NCI-H2196 treated with DMSO at 0.1 percent for 48 hours (cell line): ENCODE measurements around the gene GADD45GIP1.
"Not testable (repeated sequence)": the region's sequence is repeated elsewhere in the genome, so short reads cannot be mapped to it uniquely, and the experiment has no call there.

Experiments used
- DNase-seq: peaks from one replicate; lab custom pipeline; 2025; ENCODE audit not compliant: unreplicated experiment; lab: John Stamatoyannopoulos, UW

GADD45GIP1 gene

GRCh38 chr19:12965017-12965811 lies 8.2 kb upstream of the GADD45GIP1 start:
- DNase-seq, result peak; percentile 62

- DNase-seq, result no peak
These were observed 2.5 kb upstream of the GADD45GIP1 start for GRCh38 chr19:12959481-12959880.

GRCh38 chr19:12957389-12957952 lies 448 bp upstream of the GADD45GIP1 start:
- not testable (repeated sequence) for DNase-seq

GRCh38 chr19:12955996-12956395 lies 1.0 kb downstream of the GADD45GIP1 start:
- DNase-seq, result no peak

DNA sequence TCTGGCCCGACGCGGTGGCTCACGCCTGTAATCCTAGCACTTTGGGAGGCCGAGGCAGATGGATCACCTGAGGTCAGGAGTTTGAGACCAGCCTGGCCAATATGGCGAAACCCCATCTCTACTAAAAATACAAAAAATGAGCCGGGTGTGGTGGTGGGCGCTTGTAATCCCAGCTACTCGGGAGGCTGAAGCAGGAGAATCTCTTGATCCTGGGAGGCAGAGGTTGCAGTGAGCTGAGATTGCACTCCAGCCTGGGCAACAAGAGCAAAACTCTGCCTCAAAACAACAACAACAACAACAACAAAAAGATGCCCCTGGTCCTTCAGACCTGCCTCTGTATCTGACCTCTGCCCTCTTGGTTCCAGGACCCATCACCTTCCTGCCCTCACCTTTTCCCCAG lies 1.4 kb downstream of the GADD45GIP1 start:
- DNase-seq, result not testable (repeated sequence)

DNA sequence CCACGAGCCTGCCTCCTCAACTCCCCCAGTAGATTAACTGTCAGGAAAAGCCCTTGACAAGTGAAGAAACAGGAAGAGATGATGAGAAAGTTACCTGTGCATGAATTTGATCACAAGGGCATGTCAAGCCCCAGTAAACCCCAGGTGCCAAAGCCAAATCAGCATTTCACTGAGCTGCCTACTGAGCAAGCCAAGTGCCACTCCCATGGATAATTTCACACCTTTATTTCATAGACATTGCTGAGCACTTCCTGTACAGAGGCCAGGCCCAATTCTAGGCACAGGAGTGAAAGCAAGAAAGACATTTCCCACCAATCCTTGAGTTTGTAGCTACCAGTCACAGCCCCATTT lies 2.4 kb downstream of the GADD45GIP1 start:
- no peak for DNase-seq

DNA sequence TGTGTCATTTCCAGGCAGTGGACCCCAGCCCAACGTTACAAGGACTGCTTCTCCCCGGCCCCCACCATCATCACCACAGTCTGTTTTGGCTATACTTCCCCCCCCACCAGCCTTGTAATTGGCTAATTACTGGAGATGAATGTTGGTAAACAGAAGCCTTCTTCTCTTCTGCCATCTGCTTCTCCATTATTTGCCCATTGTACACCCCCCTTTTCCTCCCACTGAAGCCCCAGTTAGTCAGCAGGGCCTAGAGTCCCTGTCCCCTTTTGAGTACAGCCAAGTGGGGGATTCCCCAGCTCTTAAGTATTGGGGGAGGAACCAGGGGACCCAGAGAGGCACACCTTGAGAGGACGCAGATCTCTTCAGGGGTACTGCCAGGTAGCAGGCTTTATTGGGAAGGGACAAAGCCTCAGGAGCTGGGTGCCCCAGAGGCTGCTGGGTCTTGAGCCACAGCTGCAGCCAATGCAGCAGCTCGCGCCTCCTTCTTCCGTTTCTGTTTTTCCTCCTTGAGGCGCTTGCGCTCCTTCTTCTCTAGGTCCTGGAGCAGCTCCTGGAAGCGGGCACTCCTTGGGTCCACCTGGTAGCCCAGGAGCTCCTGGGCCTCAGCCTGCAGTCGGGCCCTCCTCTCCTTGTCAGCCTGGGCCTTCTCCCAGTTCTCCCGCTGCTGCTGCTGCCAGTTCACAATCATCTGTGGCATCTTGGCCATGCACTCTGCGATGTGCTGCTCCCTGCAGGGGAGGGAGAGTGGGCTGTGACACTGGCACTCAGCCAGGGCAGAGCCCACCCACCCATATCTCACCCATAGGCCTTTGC lies 3.0 kb downstream of the GADD45GIP1 start:
- no peak for DNase-seq

GRCh38 chr19:12953138-12953798 lies 3.8 kb downstream of the GADD45GIP1 start:
- no peak for DNase-seq

GRCh38 chr19:12952488-12953137 lies 4.4 kb downstream of the GADD45GIP1 start:
- DNase-seq, result no peak

GRCh38 chr19:12952050-12952449 lies 5.0 kb downstream of the GADD45GIP1 start:
- DNase-seq, result not testable (repeated sequence)

DNA sequence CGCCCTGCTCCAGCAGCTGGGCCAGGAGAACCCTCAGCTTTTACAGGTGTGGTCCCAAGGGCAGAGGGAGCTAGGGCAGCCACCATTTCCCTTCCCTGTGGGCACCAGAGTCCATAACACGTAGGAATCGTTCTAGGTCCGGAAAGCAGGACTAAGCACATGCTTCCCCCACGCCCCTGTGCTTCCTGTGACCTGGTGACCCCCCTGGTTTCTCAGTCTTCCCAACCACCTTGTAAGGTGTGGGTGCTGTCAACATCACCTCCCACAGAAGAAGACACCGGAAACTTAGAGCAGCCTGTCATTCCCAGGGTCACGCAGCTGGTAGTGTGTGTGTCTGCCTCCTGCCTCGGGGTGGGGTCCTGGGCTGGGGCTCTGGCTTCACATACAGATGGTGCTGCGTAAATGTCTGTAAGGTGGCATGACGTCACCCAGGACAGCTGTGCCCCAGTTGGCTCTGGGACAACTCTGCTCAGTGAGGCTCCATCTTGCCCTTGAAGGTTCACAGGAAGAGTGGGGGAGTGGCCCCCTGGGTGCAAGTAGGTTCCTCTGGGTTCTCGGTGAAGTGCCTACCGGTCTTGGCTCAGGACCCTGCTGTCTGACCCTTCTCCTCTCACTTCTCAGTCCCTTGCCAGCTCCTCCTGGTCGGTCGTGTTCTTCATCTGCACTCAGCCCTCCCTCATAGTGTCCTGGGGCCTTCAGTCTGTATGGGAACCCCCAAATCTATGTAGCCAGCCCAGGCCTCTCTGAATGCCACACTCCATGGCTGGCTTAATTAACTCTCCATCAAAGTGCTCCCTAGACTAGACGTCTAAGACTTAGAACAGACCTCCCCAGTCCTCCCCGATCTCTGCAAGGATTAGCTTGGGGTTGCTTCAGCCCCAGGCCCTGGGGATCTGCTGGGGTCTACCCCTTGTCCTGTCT lies 7.4 kb downstream of the GADD45GIP1 start:
- DNase-seq, result no peak

GRCh38 chr19:12948612-12949362 lies 8.2 kb downstream of the GADD45GIP1 start:
- DNase-seq, result no peak

GRCh38 chr19:12947702-12948611 lies 9.1 kb downstream of the GADD45GIP1 start:
- DNase-seq, result no peak

DNA sequence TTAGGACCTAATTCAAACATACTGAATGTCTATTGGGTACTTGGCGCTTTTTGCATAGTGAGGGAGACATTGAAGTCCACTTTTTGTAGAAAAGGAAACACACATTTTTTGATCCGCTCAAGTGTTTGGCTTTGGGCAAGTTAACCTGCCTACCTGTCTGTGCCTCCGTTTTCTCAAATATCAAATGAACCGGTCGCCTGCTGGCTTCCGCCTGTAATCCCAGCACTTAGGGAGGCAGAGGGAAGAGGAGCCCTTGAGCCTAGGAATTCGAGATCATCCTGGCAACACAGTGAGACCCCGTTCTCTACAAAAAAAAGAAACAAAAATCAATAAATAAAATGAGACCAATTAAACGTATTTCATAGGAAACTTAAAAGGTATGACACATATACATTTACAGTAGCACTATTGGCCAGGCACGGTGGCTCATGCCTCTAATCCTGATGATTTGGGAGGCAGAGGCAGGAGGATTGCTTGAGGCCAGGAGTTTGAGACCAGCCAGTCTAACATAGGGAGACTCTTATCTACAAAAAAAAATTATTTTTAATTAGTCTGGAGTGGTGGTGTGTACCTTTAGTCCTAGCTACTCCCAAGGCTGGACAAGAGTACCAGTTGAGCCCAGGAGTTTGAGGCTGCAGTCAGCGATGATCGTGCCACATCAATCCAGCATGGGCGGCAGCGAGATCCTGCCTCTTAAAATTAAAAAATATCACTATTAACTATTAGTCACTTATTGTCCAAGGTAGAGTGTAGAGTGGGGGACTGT lies 10.1 kb downstream of the GADD45GIP1 start:
- no peak for DNase-seq

DNA sequence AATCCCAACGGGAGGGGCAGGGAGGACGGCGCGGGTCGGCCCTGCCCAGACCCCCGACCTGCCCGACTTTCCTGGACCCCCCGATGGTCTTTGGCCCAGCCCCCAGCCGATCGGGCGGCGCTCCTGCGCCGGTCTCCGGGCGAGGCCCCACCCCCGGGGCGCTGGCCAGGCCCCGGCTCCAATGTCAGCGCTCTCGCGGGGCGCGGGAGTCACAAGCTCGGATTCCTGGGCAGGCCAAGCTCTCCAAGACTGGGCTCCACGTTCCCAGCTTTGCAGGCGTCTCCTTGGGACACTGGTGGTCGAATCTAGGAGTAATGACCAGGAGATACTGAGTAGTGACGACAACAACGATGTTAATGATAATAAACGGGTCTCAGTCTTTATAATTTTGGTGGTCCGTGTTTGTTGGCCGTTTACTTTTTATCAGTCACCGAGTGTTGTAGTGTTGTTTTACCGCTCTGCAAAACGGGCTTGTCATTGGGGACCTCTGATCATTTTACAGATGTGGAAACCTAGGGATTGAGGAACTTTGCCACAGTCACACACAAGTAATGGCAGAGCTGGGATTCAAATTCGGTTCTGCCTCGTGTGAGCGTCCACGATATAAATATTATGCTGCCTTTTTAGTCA lies 10.8 kb downstream of the GADD45GIP1 start:
- DNase-seq, result peak; percentile 42

GRCh38 chr19:12945479-12946091 lies 11.4 kb downstream of the GADD45GIP1 start, which contains the start of gene RAD23A:
Gene RAD23A, plus strand, starts transcription at chr19:12945862. Its CDS starts 87 bp downstream, at chr19:12945949.
- peak; percentile 92 for DNase-seq
